Activated gamma-delta T cell (primary cell): ENCODE results near the gene HTR3C.
"Not testable (repeated sequence)": the region's sequence is repeated elsewhere in the genome, so short reads cannot be mapped to it uniquely, and the experiment has no call there.

Source experiments
- DNase-seq: peaks from one replicate; lab custom pipeline; 2025; lab: John Stamatoyannopoulos, UW

The HTR3C gene

GRCh38 chr3:184030536-184030935 lies 22.3 kb upstream of the HTR3C start:
- no peak for DNase-seq

GRCh38 chr3:184031187-184031792 lies 21.6 kb upstream of the HTR3C start, which contains the start of gene HTR3D:
Gene HTR3D, plus strand, starts transcription at chr3:184031742. Its CDS starts 0 bp downstream, at chr3:184031742.
- DNase-seq = no peak

GRCh38 chr3:184037816-184038215 lies 15.0 kb upstream of the HTR3C start:
- DNase-seq = no peak

- not testable (repeated sequence) for DNase-seq
These were observed 14.5 kb upstream of the HTR3C start for GRCh38 chr3:184038307-184038706.

- no peak for DNase-seq
These were observed 13.4 kb upstream of the HTR3C start for GRCh38 chr3:184039414-184039813.

GRCh38 chr3:184040010-184040409 lies 12.8 kb upstream of the HTR3C start:
- no peak for DNase-seq

GRCh38 chr3:184042617-184043016 lies 10.2 kb upstream of the HTR3C start:
- no peak for DNase-seq

- no peak for DNase-seq
These were observed 6.9 kb upstream of the HTR3C start for GRCh38 chr3:184045995-184046394.

GRCh38 chr3:184050217-184050847 lies 2.5 kb upstream of the HTR3C start:
- DNase-seq = no peak

GRCh38 chr3:184058029-184058428 lies 5.2 kb downstream of the HTR3C start:
- DNase-seq = no peak

GRCh38 chr3:184059424-184059823 lies 6.6 kb downstream of the HTR3C start:
- no peak for DNase-seq

- no peak for DNase-seq
These were observed 9.8 kb downstream of the HTR3C start for GRCh38 chr3:184062637-184063036.

GRCh38 chr3:184066211-184066610 lies 13.4 kb downstream of the HTR3C start:
- DNase-seq = no peak

GRCh38 chr3:184067573-184068055 lies 14.8 kb downstream of the HTR3C start:
- no peak for DNase-seq

- no peak for DNase-seq
These were observed 15.5 kb downstream of the HTR3C start for GRCh38 chr3:184068344-184068743.

GRCh38 chr3:184071142-184071541 lies 18.3 kb downstream of the HTR3C start:
- not testable (repeated sequence) for DNase-seq

GRCh38 chr3:184073621-184074020 lies 20.8 kb downstream of the HTR3C start:
- no peak for DNase-seq

- no peak for DNase-seq
These were observed 23.1 kb downstream of the HTR3C start for GRCh38 chr3:184075901-184076300.

- DNase-seq = no peak
These were observed 25.0 kb downstream of the HTR3C start for GRCh38 chr3:184077881-184078280.

- DNase-seq = no peak
These were observed 26.0 kb downstream of the HTR3C start for GRCh38 chr3:184078851-184079250.

- DNase-seq = no peak
These were observed 28.4 kb downstream of the HTR3C start for GRCh38 chr3:184081116-184081830.

- no peak for DNase-seq
These were observed 29.2 kb downstream of the HTR3C start for GRCh38 chr3:184082034-184082433.

GRCh38 chr3:184082465-184082864 lies 29.6 kb downstream of the HTR3C start:
- DNase-seq = no peak
